Jurkat, Clone E6-1 (cell line): ENCODE data around the gene BACH2.
"Not testable (repeated sequence)": the region's sequence is repeated elsewhere in the genome, so short reads cannot be mapped to it uniquely, and the experiment has no call there.

Source experiments
- DNase-seq: peaks from one replicate; pipeline ENCODE4 v3.0.0-alpha.2; 2011; ENCODE audit warnings: low read depth, low spot score
- H3K4me3 ChIP-seq: 2 replicates; pipeline ENCODE4 v1.5.1; 2011; ENCODE audit warnings: mild to moderate bottlenecking, low read length, control low read depth, moderate library complexity

The BACH2 gene

DNA sequence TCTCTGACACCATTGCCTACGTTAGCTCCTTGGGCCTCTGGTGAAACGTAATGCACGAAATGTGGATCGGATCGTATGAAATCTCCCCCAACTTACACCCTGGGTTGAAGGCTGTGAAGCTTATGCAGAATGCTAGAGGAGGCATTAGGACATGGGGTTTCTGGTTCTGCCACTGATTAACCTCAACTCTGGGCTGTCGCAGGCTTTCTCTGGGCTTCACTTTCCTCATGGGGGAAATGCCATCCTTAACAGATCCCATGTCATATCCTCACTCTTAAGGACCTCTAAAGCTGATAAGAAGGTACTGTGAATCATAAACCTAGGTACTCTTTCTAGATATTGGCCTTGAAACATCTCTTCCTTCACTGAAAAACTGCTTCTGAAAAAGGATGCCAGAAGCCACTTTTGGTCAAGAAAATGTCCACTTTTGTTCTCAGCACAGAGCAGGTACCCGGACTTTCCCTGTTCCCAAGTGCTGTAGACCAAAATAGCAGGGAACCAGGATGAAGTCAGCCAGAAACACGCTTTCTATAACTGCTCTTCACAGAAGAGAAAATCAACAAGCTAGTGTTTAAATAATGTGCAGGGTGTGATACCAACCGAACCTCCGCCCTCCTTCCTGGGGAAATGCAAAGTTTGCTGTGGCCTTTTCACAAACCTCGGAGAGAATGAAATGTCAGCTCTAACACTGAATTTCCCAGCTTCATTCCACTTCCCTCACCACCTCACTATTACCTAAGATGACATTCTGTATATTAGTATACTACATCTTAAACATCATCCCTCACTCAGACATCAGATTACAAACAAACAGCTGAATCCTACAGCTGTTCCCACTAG is 118.9 kb downstream of the BACH2 start:
- H3K4me3 ChIP-seq: no peak overlapping the region
- DNase-seq: no peak

GRCh38 chr6:90175627-90176538 is 120.8 kb downstream of the BACH2 start:
- no peak overlapping the region for H3K4me3 ChIP-seq
- DNase-seq: no peak

GRCh38 chr6:90173262-90173925 is 123.2 kb downstream of the BACH2 start:
- DNase-seq: peak; percentile 20
- no peak overlapping the region for H3K4me3 ChIP-seq

DNA sequence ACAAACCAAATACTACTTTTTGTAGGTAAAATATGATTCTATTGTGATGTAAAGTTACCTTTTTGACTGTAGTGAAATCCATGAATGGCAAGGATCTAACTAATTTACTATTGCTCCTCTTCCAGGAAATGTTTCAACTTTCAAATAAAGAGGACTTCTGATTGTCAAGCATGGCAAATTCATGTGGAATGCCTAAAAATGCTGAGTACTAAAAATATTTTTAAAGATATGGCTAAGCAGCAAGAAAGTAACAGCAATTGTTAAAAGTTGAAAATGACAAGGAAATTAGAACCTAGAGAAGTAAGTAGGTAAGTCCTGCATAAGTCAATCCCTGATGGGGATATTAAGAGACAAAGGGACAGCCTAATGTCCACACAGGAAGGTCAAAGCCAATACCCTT is 126.0 kb downstream of the BACH2 start:
- no peak overlapping the region for H3K4me3 ChIP-seq
- DNase-seq: no peak

GRCh38 chr6:90169374-90169773 is 127.3 kb downstream of the BACH2 start:
- DNase-seq: no peak
- H3K4me3 ChIP-seq: no peak overlapping the region

DNA sequence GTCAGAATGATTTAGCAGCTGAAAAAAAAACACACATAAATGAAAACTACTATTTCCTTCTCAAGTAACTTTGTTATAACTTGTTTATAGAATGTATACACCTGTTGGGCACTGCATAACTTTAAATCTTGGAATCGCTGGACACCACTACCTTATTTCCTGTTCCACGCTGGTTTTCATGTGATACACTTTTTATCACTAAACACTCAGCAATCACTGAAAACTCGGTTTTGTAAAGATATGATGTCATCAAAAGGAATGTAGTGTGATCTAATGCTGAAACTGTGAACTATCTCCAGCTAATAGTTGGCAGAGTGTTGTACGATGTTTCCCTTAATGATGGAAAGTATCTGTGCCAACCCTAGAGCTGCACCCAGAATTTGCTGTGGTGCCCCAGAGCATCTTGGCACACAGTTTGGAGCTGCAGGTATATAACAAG is 127.9 kb downstream of the BACH2 start:
- no peak for DNase-seq
- no peak overlapping the region for H3K4me3 ChIP-seq

DNA sequence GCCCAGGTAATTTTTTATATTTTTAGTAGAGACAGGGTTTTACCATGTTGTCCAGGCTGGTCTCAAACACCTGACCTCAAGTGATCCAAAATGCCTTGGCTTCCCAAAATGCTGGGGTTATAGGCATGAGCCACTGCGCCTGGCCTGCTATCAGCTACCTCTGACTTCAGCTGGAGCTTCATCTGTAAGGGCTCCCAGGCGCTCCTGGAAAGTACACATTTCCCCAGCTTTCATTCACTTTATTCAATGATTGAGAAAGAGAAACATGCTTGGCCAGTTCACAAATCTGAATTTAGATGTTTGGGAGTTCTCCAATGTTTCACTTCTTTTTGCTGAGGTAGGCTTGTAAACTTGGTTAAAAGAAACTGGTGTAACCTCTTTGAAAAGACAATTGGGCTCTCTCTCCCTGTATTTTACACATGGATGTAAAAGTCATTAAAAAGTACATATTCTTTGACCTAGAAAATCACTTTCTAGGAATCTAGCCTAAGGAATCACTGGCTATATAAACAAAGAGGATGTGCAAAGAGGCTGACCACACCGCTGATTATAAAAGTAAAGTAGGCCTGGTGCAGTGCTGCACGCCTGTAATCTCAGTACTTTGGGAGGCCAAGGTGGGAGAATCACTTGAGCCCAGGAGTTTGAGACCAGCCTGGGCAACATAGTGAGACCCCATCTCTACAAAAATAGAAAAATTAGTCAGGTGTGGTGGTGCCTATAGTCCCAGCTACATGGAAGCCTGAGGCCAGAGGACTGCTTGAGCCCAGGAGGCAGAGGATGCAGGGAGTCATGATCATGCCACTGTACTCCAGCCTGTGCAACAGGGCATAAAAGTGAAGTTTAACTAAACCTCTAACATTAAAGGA is 128.9 kb downstream of the BACH2 start:
- no peak for DNase-seq
- no peak overlapping the region for H3K4me3 ChIP-seq

DNA sequence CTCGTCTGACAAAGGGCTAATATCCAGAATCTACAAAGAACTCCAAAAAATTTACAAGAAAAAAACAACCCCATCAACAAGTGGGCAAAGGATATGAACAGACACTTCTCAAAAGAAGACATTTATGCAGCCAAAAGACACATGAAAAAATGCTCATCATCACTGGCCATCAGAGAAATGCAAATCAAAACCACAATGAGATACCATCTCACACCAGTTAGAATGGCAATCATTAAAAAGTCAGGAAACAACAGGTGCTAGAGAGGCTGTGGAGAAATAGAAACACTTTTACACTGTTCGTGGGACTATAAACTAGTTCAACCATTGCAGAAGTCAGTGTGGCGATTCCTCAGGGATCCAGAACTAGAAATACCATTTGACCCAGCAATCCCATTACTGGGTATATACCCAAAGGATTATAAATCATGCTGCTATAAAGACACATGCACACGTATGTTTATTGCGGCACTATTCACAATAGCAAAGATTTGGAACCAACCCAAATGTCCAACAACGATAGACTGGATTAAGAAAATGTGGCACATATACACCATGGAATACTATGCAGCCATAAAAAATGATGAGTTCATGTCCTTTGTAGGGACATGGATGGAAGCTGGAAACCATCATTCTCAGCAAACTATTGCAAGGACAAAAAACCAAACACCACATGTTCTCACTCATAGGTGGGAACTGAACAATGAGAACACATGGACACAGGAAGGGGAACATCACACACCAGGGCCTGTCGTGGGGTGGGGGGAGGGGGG is 130.3 kb downstream of the BACH2 start:
- not testable (repeated sequence) for DNase-seq

GRCh38 chr6:90162648-90163387 is 133.8 kb downstream of the BACH2 start:
- DNase-seq: no peak

More for the DNA sequence above, 130.3 kb downstream of the BACH2 start:
- not testable (repeated sequence) for H3K4me3 ChIP-seq

GRCh38 chr6:90160013-90160412 is 136.6 kb downstream of the BACH2 start:
- DNase-seq: no peak
- no peak overlapping the region for H3K4me3 ChIP-seq

More at GRCh38 chr6:90162648-90163387, 133.8 kb downstream of the BACH2 start:
- no peak overlapping the region for H3K4me3 ChIP-seq

- no peak overlapping the region for H3K4me3 ChIP-seq
- DNase-seq: no peak
Measured at GRCh38 chr6:90159452-90159851, 137.2 kb downstream of the BACH2 start.

GRCh38 chr6:90158936-90159335 is 137.7 kb downstream of the BACH2 start:
- no peak for DNase-seq
- no peak overlapping the region for H3K4me3 ChIP-seq

DNA sequence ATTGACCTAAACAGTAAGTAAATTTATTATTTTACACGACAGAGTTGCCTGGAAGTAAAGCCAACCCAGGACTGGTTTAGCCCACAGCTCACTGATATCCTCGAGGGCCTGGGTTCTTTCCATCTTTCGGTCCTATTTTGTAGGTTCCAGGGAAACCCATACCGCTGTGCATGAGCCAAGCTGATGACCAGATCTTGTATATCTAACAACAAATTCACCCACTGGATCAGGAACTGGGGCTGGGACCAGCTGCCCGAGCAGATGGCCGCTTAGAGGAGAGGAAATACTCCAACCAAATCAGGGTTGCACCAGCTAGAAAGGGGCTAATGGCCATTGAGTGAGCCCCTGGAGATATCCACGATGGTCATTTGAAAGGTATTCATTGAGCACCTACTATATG is 139.2 kb downstream of the BACH2 start:
- no peak for DNase-seq
- H3K4me3 ChIP-seq: no peak overlapping the region

- no peak overlapping the region for H3K4me3 ChIP-seq
- DNase-seq: peak; percentile 35
Measured at GRCh38 chr6:90156861-90157260, 139.8 kb downstream of the BACH2 start.

- H3K4me3 ChIP-seq: no peak overlapping the region
- no peak for DNase-seq
Measured at GRCh38 chr6:90154755-90155470, 141.7 kb downstream of the BACH2 start.

DNA sequence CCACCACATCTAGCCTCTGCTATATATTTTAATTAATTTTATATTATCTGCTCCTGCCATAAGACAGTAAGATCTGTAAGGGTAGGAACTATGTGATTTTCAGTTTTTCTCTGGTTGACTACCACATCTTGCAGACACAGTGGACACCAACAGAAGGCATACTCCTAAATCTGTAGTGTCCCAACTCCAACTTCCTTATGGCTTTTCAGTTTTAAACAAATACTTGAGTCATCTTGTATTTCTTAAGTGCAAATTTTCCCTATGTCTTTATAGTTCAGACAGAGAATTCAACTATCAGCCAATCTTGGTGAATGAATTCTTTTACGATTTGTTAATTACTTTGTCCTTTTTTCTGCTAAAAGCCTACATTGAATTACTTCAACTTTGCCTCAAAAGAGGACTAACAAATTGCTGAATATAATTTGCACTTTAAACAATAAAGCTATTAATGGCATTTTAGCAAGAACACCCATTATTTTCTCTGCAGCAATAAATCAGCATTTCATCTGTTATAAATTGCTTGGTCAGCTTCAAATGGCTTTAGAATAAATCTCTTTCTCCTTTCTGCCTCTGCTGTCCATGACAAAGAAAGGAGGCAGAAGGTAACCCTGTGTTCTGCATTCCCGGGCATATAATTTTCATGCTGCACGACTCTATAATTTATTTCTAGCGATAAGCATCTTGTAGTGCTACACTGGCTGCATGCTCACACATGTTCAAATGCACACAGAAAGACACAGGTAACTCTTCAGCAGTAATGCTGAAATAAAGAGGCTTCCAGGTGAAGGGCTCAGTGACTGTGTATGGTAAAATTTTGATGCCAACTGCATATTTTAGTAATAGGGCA is 144.8 kb downstream of the BACH2 start:
- DNase-seq: no peak
- H3K4me3 ChIP-seq: no peak overlapping the region
